Measurements from ENCODE around the gene CACNA1I. TPM values are rescaled to one million over a fixed set of nuclear protein-coding genes. Genes with fewer than 3 reads are reported as not detected.
"Not testable (repeated sequence)": the region's sequence is repeated elsewhere in the genome, so short reads cannot be mapped to it uniquely, and the experiment has no call there.

The CACNA1I gene
- polyA plus RNA-seq (2013): 0.03 TPM

- CTCF ChIA-PET: no interaction called here
- Histone ChIP-seq H3K36me3 (ENCODE audit: control insufficient read depth in 4 of 4, insufficient read depth in 4 of 4, low read length in 3 of 4) (no peaks in the 10 kb centered on the region), H3K4me3 (ENCODE audit: control insufficient read depth in 1 of 7, extremely low read depth in 1 of 7, insufficient read depth in 4 of 7, low read depth in 2 of 7, low read length in 6 of 7) (no peak within 1 kb of the TSS), H3K9me3 (ENCODE audit: control extremely low read depth in 1 of 5, control insufficient read depth in 4 of 5, insufficient read depth in 2 of 5, low read depth in 1 of 5, low read length in 4 of 5) (peaks cover 0 to 3% (median 0%) of the 10 kb centered on the region in 5 experiments), H3K27me3 (replicated peaks in 2 of 5; ENCODE audit: control insufficient read depth in 4 of 5, insufficient read depth in 5 of 5, low read length in 4 of 5) (peaks cover 0 to 14% (median 2%) of the 10 kb centered on the region in 5 experiments), H3K27ac (ENCODE audit: insufficient read depth in 1 of 2, low read depth in 1 of 2, low read length in 2 of 2, poor library complexity in 1 of 2, severe bottlenecking in 2 of 2) (no peak within 1 kb of the TSS), H3K4me1 (ENCODE audit: control extremely low read depth in 1 of 4, control insufficient read depth in 4 of 4, insufficient read depth in 4 of 4, low read length in 3 of 4) (peaks cover 0 to 9% (median 7%) of the 10 kb centered on the region in 4 experiments)
- POLR2A ChIA-PET: no interaction called here
- DNase-seq: no peak
- WGBS (ENCODE audit: insufficient coverage): 91% methylated on average over 13 of the region's 14 CpGs
Observed at GRCh38 chr22:39570665-39571064, at the start of gene CACNA1I. Gene CACNA1I, plus strand, starts transcription at chr22:39570753. Its CDS starts 0 bp downstream, at chr22:39570753.

DNA sequence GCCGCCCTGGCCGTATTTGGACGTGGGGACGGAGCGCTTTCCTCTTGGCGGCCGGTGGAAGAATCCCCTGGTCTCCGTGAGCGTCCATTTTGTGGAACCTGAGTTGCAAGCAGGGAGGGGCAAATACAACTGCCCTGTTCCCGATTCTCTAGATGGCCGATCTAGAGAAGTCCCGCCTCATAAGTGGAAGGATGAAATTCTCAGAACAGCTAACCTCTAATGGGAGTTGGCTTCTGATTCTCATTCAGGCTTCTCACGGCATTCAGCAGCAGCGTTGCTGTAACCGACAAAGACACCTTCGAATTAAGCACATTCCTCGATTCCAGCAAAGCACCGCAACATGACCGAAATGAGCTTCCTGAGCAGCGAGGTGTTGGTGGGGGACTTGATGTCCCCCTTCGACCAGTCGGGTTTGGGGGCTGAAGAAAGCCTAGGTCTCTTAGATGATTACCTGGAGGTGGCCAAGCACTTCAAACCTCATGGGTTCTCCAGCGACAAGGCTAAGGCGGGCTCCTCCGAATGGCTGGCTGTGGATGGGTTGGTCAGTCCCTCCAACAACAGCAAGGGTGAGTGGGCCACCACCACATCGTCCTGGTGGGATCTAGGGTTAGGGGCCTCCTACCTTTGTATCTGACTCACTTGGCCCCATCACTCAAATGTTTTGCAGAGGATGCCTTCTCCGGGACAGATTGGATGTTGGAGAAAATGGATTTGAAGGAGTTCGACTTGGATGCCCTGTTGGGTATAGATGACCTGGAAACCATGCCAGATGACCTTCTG, 49.3 kb upstream of the CACNA1I start:
- DNase-seq: peak; percentile 62 to 81 (median 72)
- not testable (repeated sequence) for H3K27me3 ChIP-seq (replicated peaks in 2 of 5; ENCODE audit: control insufficient read depth in 4 of 5, insufficient read depth in 5 of 5, low read length in 4 of 5); H3K9me3 ChIP-seq (ENCODE audit: control extremely low read depth in 1 of 5, control insufficient read depth in 4 of 5, insufficient read depth in 2 of 5, low read depth in 1 of 5, low read length in 4 of 5)
- Histone ChIP-seq H3K36me3 (ENCODE audit: control insufficient read depth in 4 of 4, insufficient read depth in 4 of 4, low read length in 3 of 4) (peaks cover 8 to 58% (median 38%) of the 10 kb centered on the region in 4 experiments), H3K27ac (ENCODE audit: insufficient read depth in 1 of 2, low read depth in 1 of 2, low read length in 2 of 2, poor library complexity in 1 of 2, severe bottlenecking in 2 of 2) (peak overlapping the region; percentile 96 to 99), H3K4me3 (ENCODE audit: control insufficient read depth in 1 of 7, extremely low read depth in 1 of 7, insufficient read depth in 4 of 7, low read depth in 2 of 7, low read length in 6 of 7) (peak overlapping the region; percentile 93 to 97 (median 95)), H3K4me1 (ENCODE audit: control extremely low read depth in 1 of 4, control insufficient read depth in 4 of 4, insufficient read depth in 4 of 4, low read length in 3 of 4) (peaks cover 11 to 65% (median 60%) of the 10 kb centered on the region in 4 experiments)
- ChIA-PET CTCF (interaction anchor here (1.3 to 2.0 kb wide), 2 partner anchors 9 to 14 kb away, joined by 3 to 17 read pairs; no protein-coding TSS in a partner anchor), POLR2A (interaction anchor here (0.6 to 1.7 kb wide), 4 partner anchors 8 to 507 kb away, joined by 3 to 17 read pairs (median 8); partner anchors contain the start of gene RPL3)
- WGBS (ENCODE audit: insufficient coverage): 5% methylated on average over 21 of the region's 28 CpGs

DNA sequence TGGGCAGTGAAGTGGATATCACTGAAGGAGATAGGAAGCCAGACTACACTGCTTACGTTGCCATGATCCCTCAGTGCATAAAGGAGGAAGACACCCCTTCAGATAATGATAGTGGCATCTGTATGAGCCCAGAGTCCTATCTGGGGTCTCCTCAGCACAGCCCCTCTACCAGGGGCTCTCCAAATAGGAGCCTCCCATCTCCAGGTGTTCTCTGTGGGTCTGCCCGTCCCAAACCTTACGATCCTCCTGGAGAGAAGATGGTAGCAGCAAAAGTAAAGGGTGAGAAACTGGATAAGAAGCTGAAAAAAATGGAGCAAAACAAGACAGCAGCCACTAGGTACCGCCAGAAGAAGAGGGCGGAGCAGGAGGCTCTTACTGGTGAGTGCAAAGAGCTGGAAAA, 48.5 kb upstream of the CACNA1I start:
- H3K9me3 ChIP-seq (ENCODE audit: control extremely low read depth in 1 of 5, control insufficient read depth in 4 of 5, insufficient read depth in 2 of 5, low read depth in 1 of 5, low read length in 4 of 5); H3K27me3 ChIP-seq (replicated peaks in 2 of 5; ENCODE audit: control insufficient read depth in 4 of 5, insufficient read depth in 5 of 5, low read length in 4 of 5); DNase-seq: not testable (repeated sequence)
- WGBS (ENCODE audit: insufficient coverage): no CpG with 5 or more reads among the region's 5 CpGs
- peak overlapping the region in 5 of 7 experiments; percentile 94 to 97 (median 95) for H3K4me3 ChIP-seq (ENCODE audit: control insufficient read depth in 1 of 7, extremely low read depth in 1 of 7, insufficient read depth in 4 of 7, low read depth in 2 of 7, low read length in 6 of 7)
- H3K4me1 ChIP-seq (ENCODE audit: control extremely low read depth in 1 of 4, control insufficient read depth in 4 of 4, insufficient read depth in 4 of 4, low read length in 3 of 4): peaks cover 11 to 71% (median 66%) of the 10 kb centered on the region in 4 experiments
- H3K27ac ChIP-seq (ENCODE audit: insufficient read depth in 1 of 2, low read depth in 1 of 2, low read length in 2 of 2, poor library complexity in 1 of 2, severe bottlenecking in 2 of 2): peak overlapping the region in 1 of 2 experiments; percentile 99
- CTCF ChIA-PET: interaction anchor here (0.6 to 11.8 kb wide), 6 partner anchors 8 to 28 kb away, joined by 3 to 243 read pairs (median 6); no protein-coding TSS in a partner anchor
- H3K36me3 ChIP-seq (ENCODE audit: control insufficient read depth in 4 of 4, insufficient read depth in 4 of 4, low read length in 3 of 4): peaks cover 8 to 56% (median 36%) of the 10 kb centered on the region in 4 experiments
- POLR2A ChIA-PET: interaction anchor here (1.2 kb wide), 1 partner anchor 20 kb away, joined by 6 read pairs; the partner anchor contains the start of gene MIEF1

- DNase-seq: peak in 2 of 3 donors; percentile 42 to 44
- Histone ChIP-seq H3K36me3 (ENCODE audit: control insufficient read depth in 4 of 4, insufficient read depth in 4 of 4, low read length in 3 of 4) (peaks cover 8 to 54% (median 36%) of the 10 kb centered on the region in 4 experiments), H3K4me1 (ENCODE audit: control extremely low read depth in 1 of 4, control insufficient read depth in 4 of 4, insufficient read depth in 4 of 4, low read length in 3 of 4) (peaks cover 11 to 78% (median 73%) of the 10 kb centered on the region in 4 experiments), H3K27me3 (replicated peaks in 2 of 5; ENCODE audit: control insufficient read depth in 4 of 5, insufficient read depth in 5 of 5, low read length in 4 of 5) (no peaks in the 10 kb centered on the region), H3K9me3 (ENCODE audit: control extremely low read depth in 1 of 5, control insufficient read depth in 4 of 5, insufficient read depth in 2 of 5, low read depth in 1 of 5, low read length in 4 of 5) (no peaks in the 10 kb centered on the region), H3K27ac (ENCODE audit: insufficient read depth in 1 of 2, low read depth in 1 of 2, low read length in 2 of 2, poor library complexity in 1 of 2, severe bottlenecking in 2 of 2) (peak overlapping the region in 1 of 2 experiments; percentile 52), H3K4me3 (ENCODE audit: control insufficient read depth in 1 of 7, extremely low read depth in 1 of 7, insufficient read depth in 4 of 7, low read depth in 2 of 7, low read length in 6 of 7) (peak overlapping the region in 4 of 7 experiments; percentile 94 to 97 (median 95))
- CTCF ChIA-PET: interaction anchor here (0.6 to 11.8 kb wide), 7 partner anchors 8 to 28 kb away, joined by 3 to 243 read pairs (median 5); no protein-coding TSS in a partner anchor
- 62% methylated on average over 12 of the region's 14 CpGs for WGBS (ENCODE audit: insufficient coverage)
- POLR2A ChIA-PET: interaction anchor here (0.6 to 1.2 kb wide), 2 partner anchors 20 to 212 kb away, joined by 3 to 6 read pairs; partner anchors contain the start of gene MIEF1
Observed at GRCh38 chr22:39522567-39523300, 47.8 kb upstream of the CACNA1I start.

- Histone ChIP-seq H3K27me3 (replicated peaks in 2 of 5; ENCODE audit: control insufficient read depth in 4 of 5, insufficient read depth in 5 of 5, low read length in 4 of 5) (no peaks in the 10 kb centered on the region), H3K27ac (ENCODE audit: insufficient read depth in 1 of 2, low read depth in 1 of 2, low read length in 2 of 2, poor library complexity in 1 of 2, severe bottlenecking in 2 of 2) (peak overlapping the region in 1 of 2 experiments; percentile 12), H3K9me3 (ENCODE audit: control extremely low read depth in 1 of 5, control insufficient read depth in 4 of 5, insufficient read depth in 2 of 5, low read depth in 1 of 5, low read length in 4 of 5) (no peaks in the 10 kb centered on the region), H3K4me1 (ENCODE audit: control extremely low read depth in 1 of 4, control insufficient read depth in 4 of 4, insufficient read depth in 4 of 4, low read length in 3 of 4) (peaks cover 6 to 80% (median 74%) of the 10 kb centered on the region in 4 experiments), H3K36me3 (ENCODE audit: control insufficient read depth in 4 of 4, insufficient read depth in 4 of 4, low read length in 3 of 4) (peaks cover 11 to 65% (median 45%) of the 10 kb centered on the region in 4 experiments), H3K4me3 (ENCODE audit: control insufficient read depth in 1 of 7, extremely low read depth in 1 of 7, insufficient read depth in 4 of 7, low read depth in 2 of 7, low read length in 6 of 7) (no peak overlapping the region)
- ChIA-PET CTCF (interaction anchor here (1.3 to 11.8 kb wide), 5 partner anchors 10 to 30 kb away, joined by 3 to 243 read pairs (median 5); no protein-coding TSS in a partner anchor), POLR2A (interaction anchor here (0.6 kb wide), 1 partner anchor 8 kb away, joined by 6 read pairs; no protein-coding TSS in a partner anchor)
- no peak for DNase-seq
- WGBS (ENCODE audit: insufficient coverage): 89% methylated on average over 12 of the region's 13 CpGs
Observed at GRCh38 chr22:39524089-39524752, 46.3 kb upstream of the CACNA1I start.
